ENCODE data around the gene CAPZB. TPM values are rescaled to one million over a fixed set of nuclear protein-coding genes. Genes with fewer than 3 reads are reported as not detected.

The CAPZB gene
- total RNA-seq, 4 donors from 2014 or later, result 107 to 210 (median 119) TPM

GRCh38 chr1:19391596-19391981 is 93.8 kb downstream of the CAPZB start:
- peaks cover 8 to 72% (median 27%) of the 10 kb centered on the region in 4 donors for H3K4me1 ChIP-seq
- H3K27me3 ChIP-seq, result no peaks in the 10 kb centered on the region
- TF ChIP-seq CTCF (IDR thresholded peaks at IDR 0.05) (no peak), POLR2A (IDR thresholded peaks at IDR 0.05) (no peak)
- H3K27ac ChIP-seq, result peak overlapping the region; percentile 72 to 84 (median 82)
- peak overlapping the region in 3 of 4 donors; percentile 2 to 22 (median 8) for H3K4me3 ChIP-seq
- no peaks in the 10 kb centered on the region for H3K9me3 ChIP-seq
- peaks cover 0 to 8% (median 0%) of the 10 kb centered on the region in 3 donors for H3K36me3 ChIP-seq
- no peak for DNase-seq

- TF ChIP-seq POLR2A (IDR thresholded peaks at IDR 0.05) (peak in 1 of 2 donors; percentile 8), CTCF (IDR thresholded peaks at IDR 0.05) (peak; percentile 74 to 85 (median 83))
- Histone ChIP-seq H3K36me3 (peaks cover 0 to 5% (median 0%) of the 10 kb centered on the region in 3 donors), H3K27me3 (no peaks in the 10 kb centered on the region), H3K27ac (peak overlapping the region; percentile 72 to 84 (median 82)), H3K4me3 (peak overlapping the region in 3 of 4 donors; percentile 2 to 31 (median 8)), H3K4me1 (peaks cover 13 to 76% (median 27%) of the 10 kb centered on the region in 4 donors), H3K9me3 (no peaks in the 10 kb centered on the region)
- peak; percentile 62 to 88 (median 64) for DNase-seq
Observed at GRCh38 chr1:19390901-19391595, 94.3 kb downstream of the CAPZB start.

DNA sequence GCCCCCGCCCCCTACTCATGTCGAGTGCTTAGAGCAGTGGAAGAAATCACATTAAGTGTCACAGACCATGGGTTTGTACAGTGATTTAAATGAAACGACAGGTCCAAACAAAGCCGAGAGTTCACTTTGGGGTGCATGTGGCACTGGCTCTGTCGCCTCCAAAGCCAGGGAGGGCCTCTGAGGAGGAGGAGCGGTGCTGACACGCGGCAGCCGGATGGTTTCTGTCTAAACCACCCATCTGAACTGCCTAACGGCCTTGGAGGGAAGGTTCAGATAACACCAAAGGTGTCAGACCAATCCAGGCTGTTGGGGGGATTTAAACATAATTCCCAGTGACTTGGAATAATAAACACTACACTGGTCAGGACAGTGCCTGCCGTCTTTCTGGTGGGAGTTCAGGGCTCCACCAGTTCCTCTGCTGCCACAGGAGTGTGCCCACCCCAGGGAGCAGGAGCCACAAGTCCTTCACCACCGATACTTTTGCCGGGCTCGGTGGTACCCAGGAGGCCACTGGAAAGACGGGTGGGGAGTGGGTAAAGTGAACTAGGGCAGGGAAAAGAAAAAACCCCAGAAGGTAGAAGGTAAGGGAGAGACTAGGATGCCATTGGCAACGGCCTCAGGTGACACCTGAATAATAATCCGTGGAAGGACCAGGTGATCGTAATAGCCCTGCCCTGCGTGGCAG is 95.0 kb downstream of the CAPZB start:
- H3K4me1 ChIP-seq, result peaks cover 14 to 76% (median 27%) of the 10 kb centered on the region in 4 donors
- no peaks in the 10 kb centered on the region for H3K27me3 ChIP-seq
- H3K9me3 ChIP-seq, result no peaks in the 10 kb centered on the region
- peak overlapping the region in 2 of 4 donors; percentile 2 to 31 for H3K4me3 ChIP-seq
- peak overlapping the region; percentile 72 to 84 (median 82) for H3K27ac ChIP-seq
- DNase-seq, result no peak
- TF ChIP-seq POLR2A (IDR thresholded peaks at IDR 0.05) (no peak), CTCF (IDR thresholded peaks at IDR 0.05) (no peak)
- H3K36me3 ChIP-seq, result no peaks in the 10 kb centered on the region

- no peak for DNase-seq
- Histone ChIP-seq H3K4me1 (peaks cover 14 to 85% (median 27%) of the 10 kb centered on the region in 4 donors), H3K36me3 (peaks cover 0 to 6% (median 0%) of the 10 kb centered on the region in 3 donors), H3K9me3 (no peaks in the 10 kb centered on the region), H3K27ac (peak overlapping the region in 1 of 4 donors; percentile 94), H3K27me3 (no peaks in the 10 kb centered on the region), H3K4me3 (no peak overlapping the region)
- TF ChIP-seq POLR2A (IDR thresholded peaks at IDR 0.05) (no peak), CTCF (IDR thresholded peaks at IDR 0.05) (no peak)
Observed at GRCh38 chr1:19388980-19389379, 96.4 kb downstream of the CAPZB start.

DNA sequence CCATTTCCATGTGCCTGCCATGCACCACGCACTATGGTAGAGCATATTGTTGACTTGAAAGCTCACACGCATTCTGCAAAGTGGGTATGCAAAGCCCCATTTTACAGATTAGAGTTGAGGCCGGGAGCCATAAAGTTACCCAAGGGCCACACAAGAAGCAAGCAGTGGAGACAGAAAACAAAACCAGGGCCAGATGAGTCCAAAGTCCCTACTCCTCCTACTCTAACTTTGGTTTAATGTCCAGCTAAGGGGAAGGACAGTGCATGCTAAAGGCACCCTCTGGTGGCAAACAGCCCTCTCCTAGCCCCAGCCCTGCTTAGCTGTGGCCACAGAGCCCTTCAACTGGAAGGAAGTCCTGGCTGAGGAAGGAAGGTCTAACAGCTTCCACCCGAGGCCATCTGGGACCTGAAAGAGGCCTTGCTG is 98.3 kb downstream of the CAPZB start:
- Histone ChIP-seq H3K4me1 (peaks cover 9 to 72% (median 13%) of the 10 kb centered on the region in 4 donors), H3K27me3 (no peaks in the 10 kb centered on the region), H3K4me3 (no peak overlapping the region), H3K36me3 (peaks cover 0 to 13% (median 0%) of the 10 kb centered on the region in 3 donors), H3K27ac (peak overlapping the region in 3 of 4 donors; percentile 40 to 94 (median 82)), H3K9me3 (no peaks in the 10 kb centered on the region)
- TF ChIP-seq POLR2A (IDR thresholded peaks at IDR 0.05) (no peak), CTCF (IDR thresholded peaks at IDR 0.05) (peak in 3 of 6 experiments; percentile 68 to 86 (median 72))
- DNase-seq, result peak in 1 of 3 donors; percentile 79
